Measurements from ENCODE around the gene EBF3.

DNA sequence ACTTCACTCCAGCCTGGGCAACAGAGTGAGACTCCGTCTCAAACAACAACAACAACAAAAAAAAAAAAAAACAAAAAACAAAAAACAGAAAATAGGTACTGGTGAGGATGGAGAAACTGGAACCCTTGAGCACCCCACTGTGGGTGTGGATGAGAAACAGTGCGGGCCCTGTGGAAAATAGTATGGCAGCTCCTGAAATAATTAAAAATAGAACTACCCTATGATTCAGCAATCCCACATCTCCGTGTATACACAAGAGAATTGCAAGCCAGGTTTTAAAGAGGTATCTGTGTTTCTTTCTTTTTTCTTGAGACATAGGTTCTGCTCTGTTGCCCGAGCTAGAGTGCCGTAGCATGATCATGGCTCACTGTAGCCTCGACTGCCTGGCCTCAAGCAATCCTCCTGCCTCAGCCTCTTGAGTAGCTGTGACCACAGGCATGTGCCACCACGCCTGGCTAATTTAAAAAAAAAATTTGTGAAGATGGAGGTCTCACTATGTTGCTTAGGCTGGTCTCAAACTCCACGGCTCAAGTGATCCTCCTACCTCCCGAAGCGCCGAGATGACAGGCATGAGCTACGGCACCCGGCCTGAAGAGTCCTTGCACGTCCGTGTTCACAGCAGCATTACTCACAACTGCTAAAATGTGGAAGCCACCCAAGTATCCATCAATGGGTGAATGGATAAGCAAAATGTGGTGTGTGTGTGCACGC, 39.5 kb downstream of the EBF3 start:
- TF ChIP-seq EZH2 (IDR thresholded peaks at IDR 0.05; ENCODE audit: low read depth), result no peak
- TF ChIP-seq, protein P1, sequence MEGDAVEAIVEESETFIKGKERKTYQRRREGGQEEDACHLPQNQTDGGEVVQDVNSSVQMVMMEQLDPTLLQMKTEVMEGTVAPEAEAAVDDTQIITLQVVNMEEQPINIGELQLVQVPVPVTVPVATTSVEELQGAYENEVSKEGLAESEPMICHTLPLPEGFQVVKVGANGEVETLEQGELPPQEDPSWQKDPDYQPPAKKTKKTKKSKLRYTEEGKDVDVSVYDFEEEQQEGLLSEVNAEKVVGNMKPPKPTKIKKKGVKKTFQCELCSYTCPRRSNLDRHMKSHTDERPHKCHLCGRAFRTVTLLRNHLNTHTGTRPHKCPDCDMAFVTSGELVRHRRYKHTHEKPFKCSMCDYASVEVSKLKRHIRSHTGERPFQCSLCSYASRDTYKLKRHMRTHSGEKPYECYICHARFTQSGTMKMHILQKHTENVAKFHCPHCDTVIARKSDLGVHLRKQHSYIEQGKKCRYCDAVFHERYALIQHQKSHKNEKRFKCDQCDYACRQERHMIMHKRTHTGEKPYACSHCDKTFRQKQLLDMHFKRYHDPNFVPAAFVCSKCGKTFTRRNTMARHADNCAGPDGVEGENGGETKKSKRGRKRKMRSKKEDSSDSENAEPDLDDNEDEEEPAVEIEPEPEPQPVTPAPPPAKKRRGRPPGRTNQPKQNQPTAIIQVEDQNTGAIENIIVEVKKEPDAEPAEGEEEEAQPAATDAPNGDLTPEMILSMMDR (conservative IDR thresholded peaks at IDR 0.05), result no peak

All from PC-9 (cell line).